ENCODE results near the gene PRODH2. TPM values are rescaled to one million over a fixed set of nuclear protein-coding genes. Genes with fewer than 3 reads are reported as not detected.
"Not testable (repeated sequence)": the region's sequence is repeated elsewhere in the genome, so short reads cannot be mapped to it uniquely, and the experiment has no call there.

PRODH2 gene
- total RNA-seq, 3 donors from 2014 or later: not detected

DNA sequence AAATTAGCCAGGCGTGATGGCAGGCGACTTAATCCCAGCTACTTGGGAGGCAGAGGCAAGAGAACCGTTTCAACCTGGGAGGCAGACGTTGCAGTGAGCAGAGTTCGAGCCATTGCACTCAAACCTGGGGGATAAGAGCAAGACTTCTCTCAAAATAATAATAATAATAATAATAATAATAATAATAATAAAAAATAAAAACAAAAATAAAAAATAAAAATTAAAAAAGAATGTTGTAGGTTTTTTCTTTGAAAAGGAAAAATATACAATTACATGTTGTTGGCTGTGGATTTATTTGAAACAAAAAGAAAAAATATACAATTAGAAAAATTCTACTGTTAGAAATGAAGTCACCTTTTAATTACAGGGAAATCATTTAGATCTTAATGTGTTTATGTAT is 11.5 kb upstream of the PRODH2 start:
- peaks cover 2% of the 10 kb centered on the region for H3K4me1 Mint-ChIP-seq (ENCODE audit: low read depth)
- no peak for DNase-seq
- no peak for ATAC-seq
- H3K4me3 Mint-ChIP-seq: no peak overlapping the region
- peaks cover 33% of the 10 kb centered on the region for H3K27me3 Mint-ChIP-seq (ENCODE audit: low read depth)
- no peaks in the 10 kb centered on the region for H3K9me3 Mint-ChIP-seq
- H3K36me3 Mint-ChIP-seq (ENCODE audit: insufficient read depth): no peaks in the 10 kb centered on the region

GRCh38 chr19:35822579-35822978 is 9.9 kb upstream of the PRODH2 start:
- Mint-ChIP-seq H3K4me3 (no peak overlapping the region), H3K27me3 (ENCODE audit: low read depth) (peaks cover 31% of the 10 kb centered on the region), H3K36me3 (ENCODE audit: insufficient read depth) (no peaks in the 10 kb centered on the region), H3K4me1 (ENCODE audit: low read depth) (peaks cover 2% of the 10 kb centered on the region), H3K9me3 (no peaks in the 10 kb centered on the region)
- ATAC-seq: no peak
- DNase-seq: no peak

DNA sequence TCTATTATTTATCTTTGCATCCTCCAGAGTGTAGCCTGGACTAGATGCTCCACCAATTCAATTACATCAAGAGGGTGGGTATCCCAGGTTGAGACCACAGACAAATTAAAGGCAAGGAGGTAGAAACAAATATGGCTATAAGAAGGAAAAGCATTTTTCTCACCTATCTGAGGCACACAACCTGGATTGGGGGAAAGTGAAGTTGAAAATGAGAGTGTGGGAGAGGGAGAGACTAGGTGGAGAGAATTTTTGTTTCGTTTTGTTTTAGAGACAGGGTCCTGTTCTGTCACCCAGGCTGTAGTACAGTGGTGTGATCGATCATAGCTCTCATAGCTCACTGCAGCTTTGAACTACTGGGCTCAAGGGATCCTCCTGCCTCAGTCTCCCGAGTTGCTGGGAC is 5.8 kb upstream of the PRODH2 start:
- H3K4me3 Mint-ChIP-seq: no peak overlapping the region
- ATAC-seq (no peak), DNase-seq (no peak)
- H3K4me1 Mint-ChIP-seq (ENCODE audit: low read depth): peaks cover 2% of the 10 kb centered on the region
- no peaks in the 10 kb centered on the region for H3K36me3 Mint-ChIP-seq (ENCODE audit: insufficient read depth)
- peaks cover 25% of the 10 kb centered on the region for H3K27me3 Mint-ChIP-seq (ENCODE audit: low read depth)
- H3K9me3 Mint-ChIP-seq: no peaks in the 10 kb centered on the region

GRCh38 chr19:35816846-35817245 is 4.2 kb upstream of the PRODH2 start:
- Mint-ChIP-seq H3K9me3 (no peaks in the 10 kb centered on the region), H3K4me3 (no peak overlapping the region), H3K27me3 (ENCODE audit: low read depth) (peaks cover 18% of the 10 kb centered on the region), H3K36me3 (ENCODE audit: insufficient read depth) (no peaks in the 10 kb centered on the region), H3K4me1 (ENCODE audit: low read depth) (peaks cover 2% of the 10 kb centered on the region)
- ATAC-seq (no peak), DNase-seq (no peak)

- no peak for ATAC-seq
- DNase-seq: no peak
- Mint-ChIP-seq H3K4me1 (ENCODE audit: low read depth) (peaks cover 2% of the 10 kb centered on the region), H3K27me3 (ENCODE audit: low read depth) (peaks cover 18% of the 10 kb centered on the region), H3K9me3 (no peaks in the 10 kb centered on the region), H3K36me3 (ENCODE audit: insufficient read depth) (no peaks in the 10 kb centered on the region), H3K4me3 (no peak overlapping the region)
Measured at GRCh38 chr19:35816262-35816661, 3.6 kb upstream of the PRODH2 start.

DNA sequence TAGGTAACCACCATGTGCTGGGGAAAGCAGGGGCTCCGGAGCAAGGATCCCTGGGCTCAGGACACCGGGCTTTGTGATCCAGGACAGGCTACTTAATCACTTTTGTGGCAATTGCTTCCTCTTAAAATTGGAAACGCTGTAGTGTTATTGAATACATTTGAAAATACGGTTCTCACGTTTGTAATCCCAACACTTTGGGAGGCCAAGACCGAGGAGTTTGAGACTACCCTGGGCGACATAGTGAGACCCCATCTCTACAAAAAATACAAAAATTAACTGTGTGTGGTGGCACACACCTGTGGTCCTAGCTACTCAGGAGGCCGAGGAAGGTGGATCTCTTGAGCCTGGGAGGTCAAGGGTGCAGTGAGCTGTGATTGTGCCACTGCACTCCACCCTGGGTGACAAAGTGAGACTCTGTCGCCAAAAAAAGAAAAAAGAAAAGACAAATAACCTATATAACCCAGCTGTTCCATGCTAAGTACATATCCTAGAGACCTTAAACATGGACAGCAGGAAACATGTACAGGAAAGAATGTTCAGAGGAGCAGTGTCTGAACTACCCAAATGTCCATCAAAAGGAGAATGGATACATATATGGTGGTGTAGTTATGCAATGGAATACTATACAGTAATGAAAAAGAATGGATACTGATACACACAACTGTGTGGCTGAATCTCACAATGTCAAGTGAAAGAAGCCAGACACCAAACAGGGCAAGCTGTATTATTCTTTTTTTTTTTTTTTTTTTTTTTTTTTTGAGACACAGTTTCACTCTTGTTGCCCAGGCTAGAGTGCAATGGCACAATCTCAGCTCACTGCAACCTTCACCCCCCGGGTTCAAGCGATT is 622 bp upstream of the PRODH2 start:
- ATAC-seq: no peak
- Mint-ChIP-seq H3K27me3 (ENCODE audit: low read depth) (peaks cover 16% of the 10 kb centered on the region), H3K36me3 (ENCODE audit: insufficient read depth) (no peaks in the 10 kb centered on the region)

DNA sequence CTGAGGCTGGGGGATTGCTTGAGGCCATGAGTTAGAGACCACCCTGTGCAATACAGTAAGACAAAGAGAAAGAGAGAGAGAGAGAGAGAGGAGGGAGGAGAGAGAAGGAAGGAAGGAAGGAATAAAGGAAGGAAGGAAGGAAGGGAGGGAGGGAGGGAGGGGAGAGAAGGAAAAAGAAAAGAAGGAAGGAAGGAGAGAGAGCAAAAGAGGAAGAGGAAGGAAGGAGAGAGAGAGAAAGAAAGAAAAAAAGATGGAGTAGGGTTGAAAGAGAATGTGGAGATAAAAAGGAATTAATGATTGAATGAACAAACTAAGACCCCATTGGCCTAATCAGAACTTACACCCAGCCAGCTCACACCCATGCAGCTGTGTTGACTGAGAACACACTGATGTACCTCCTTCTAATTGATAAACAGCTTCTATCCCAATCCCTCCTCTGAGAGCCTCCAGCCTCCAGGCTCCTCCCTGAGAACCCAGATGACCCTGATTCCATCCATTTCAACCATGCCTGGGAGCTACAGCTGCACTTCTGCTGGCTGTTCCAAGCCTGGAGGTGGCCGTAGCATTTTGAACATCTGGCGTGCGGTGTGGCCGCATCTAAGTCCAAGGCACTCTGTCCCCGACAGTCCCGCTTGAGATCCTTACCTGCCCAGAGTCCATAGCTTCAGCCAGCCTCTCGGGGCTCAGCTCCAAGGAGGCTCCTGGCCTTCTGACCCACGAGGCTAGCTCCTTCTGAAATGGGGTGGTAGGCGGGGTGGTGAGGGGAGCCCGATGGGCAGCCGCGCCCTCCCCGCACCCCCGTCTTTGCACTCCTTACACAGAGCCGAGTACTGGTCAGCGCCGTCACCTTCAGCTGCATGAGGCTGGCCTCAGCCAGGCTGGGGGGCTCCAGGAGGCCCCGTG is 1.1 kb downstream of the PRODH2 start:
- ATAC-seq: no peak
- H3K36me3 Mint-ChIP-seq (ENCODE audit: insufficient read depth): no peaks in the 10 kb centered on the region
- no peak for DNase-seq
- H3K9me3 Mint-ChIP-seq: no peaks in the 10 kb centered on the region
- no peaks in the 10 kb centered on the region for H3K4me1 Mint-ChIP-seq (ENCODE audit: low read depth)
- no peak overlapping the region for H3K4me3 Mint-ChIP-seq
- H3K27me3 Mint-ChIP-seq (ENCODE audit: low read depth): peaks cover 13% of the 10 kb centered on the region

More for the DNA sequence above, 622 bp upstream of the PRODH2 start:
- no peak for DNase-seq
- no peak overlapping the region for H3K4me3 Mint-ChIP-seq
- no peaks in the 10 kb centered on the region for H3K4me1 Mint-ChIP-seq (ENCODE audit: low read depth)
- no peaks in the 10 kb centered on the region for H3K9me3 Mint-ChIP-seq

DNA sequence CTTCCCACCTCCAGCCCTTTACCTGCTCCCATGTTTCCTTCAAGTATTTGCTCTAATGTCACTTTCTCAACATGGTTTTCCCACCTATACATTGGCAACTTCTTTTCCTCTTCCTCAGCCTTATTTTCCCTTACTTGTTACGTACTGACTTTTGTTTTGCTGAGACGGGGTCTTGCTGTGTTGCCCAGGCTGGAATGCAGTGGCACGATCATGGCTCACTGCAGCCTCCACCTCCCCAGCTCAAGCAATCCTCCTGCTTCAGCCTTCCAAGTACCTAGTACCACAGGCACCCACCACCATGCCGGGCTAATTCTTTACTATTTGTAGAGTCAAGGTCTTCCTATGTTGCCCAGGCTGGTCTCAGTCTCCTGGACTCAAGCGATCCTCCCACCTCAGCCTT is 5.0 kb downstream of the PRODH2 start:
- Mint-ChIP-seq H3K36me3 (ENCODE audit: insufficient read depth) (no peaks in the 10 kb centered on the region), H3K27me3 (ENCODE audit: low read depth) (peaks cover 6% of the 10 kb centered on the region), H3K9me3 (no peaks in the 10 kb centered on the region), H3K4me1 (ENCODE audit: low read depth) (peaks cover 6% of the 10 kb centered on the region), H3K4me3 (no peak overlapping the region)
- ATAC-seq: no peak
- DNase-seq: no peak

GRCh38 chr19:35806597-35806996 is 6.0 kb downstream of the PRODH2 start:
- Mint-ChIP-seq H3K27me3 (ENCODE audit: low read depth) (peaks cover 5% of the 10 kb centered on the region), H3K36me3 (ENCODE audit: insufficient read depth) (no peaks in the 10 kb centered on the region), H3K9me3 (no peaks in the 10 kb centered on the region), H3K4me3 (no peak overlapping the region), H3K4me1 (ENCODE audit: low read depth) (peaks cover 6% of the 10 kb centered on the region)
- no peak for DNase-seq
- no peak for ATAC-seq

GRCh38 chr19:35805526-35806102 is 7.0 kb downstream of the PRODH2 start:
- Mint-ChIP-seq H3K4me1 (ENCODE audit: low read depth) (peaks cover 6% of the 10 kb centered on the region), H3K36me3 (ENCODE audit: insufficient read depth) (no peaks in the 10 kb centered on the region), H3K4me3 (no peak overlapping the region), H3K27me3 (ENCODE audit: low read depth) (peaks cover 2% of the 10 kb centered on the region), H3K9me3 (no peaks in the 10 kb centered on the region)
- DNase-seq (no peak), ATAC-seq (no peak)

DNA sequence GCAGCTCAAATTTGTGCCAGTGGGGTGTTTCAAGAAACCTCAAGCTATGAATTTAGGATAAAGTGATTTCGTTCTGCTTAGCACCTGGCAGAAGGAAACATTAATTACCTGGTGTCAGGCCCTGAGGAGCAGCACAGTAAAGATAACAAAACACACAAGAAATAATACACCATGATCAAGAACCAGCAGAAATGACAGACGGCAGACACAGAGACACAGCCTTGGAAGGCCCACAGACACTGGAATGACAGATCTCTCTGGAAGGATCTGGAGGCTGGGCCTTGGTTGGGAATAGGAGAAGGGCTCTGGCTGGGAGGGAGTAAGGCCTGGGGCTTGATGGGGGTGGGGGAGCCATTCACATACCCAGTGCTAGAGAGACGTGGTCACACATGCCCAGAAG is 10.8 kb downstream of the PRODH2 start:
- Mint-ChIP-seq H3K27me3 (ENCODE audit: low read depth) (peaks cover 19% of the 10 kb centered on the region), H3K4me3 (no peak overlapping the region), H3K36me3 (ENCODE audit: insufficient read depth) (no peaks in the 10 kb centered on the region), H3K9me3 (no peaks in the 10 kb centered on the region), H3K4me1 (ENCODE audit: low read depth) (peaks cover 6% of the 10 kb centered on the region)
- ATAC-seq (no peak), DNase-seq (no peak)

DNA sequence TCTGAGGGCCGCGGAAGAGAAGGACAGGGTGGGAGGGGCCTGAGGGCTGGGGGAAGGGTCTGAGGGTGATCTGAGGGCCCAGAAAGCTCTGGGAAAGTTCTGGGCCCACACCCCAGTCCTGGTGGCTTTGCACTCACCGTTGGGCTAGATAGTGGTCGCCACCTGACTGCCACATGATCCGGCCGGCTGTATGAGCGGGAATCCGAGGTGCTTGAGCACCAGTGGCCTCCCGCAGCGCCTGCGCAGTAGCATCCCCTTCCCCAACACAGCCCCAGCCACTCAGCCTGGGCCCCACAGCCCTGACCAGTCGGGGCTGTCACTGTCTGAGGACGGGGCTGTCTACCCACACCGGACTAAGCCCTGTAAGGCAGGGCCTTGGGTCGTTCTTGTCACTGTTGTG is 15.0 kb downstream of the PRODH2 start:
- DNase-seq: no peak
- no peaks in the 10 kb centered on the region for H3K4me1 Mint-ChIP-seq (ENCODE audit: low read depth)

DNA sequence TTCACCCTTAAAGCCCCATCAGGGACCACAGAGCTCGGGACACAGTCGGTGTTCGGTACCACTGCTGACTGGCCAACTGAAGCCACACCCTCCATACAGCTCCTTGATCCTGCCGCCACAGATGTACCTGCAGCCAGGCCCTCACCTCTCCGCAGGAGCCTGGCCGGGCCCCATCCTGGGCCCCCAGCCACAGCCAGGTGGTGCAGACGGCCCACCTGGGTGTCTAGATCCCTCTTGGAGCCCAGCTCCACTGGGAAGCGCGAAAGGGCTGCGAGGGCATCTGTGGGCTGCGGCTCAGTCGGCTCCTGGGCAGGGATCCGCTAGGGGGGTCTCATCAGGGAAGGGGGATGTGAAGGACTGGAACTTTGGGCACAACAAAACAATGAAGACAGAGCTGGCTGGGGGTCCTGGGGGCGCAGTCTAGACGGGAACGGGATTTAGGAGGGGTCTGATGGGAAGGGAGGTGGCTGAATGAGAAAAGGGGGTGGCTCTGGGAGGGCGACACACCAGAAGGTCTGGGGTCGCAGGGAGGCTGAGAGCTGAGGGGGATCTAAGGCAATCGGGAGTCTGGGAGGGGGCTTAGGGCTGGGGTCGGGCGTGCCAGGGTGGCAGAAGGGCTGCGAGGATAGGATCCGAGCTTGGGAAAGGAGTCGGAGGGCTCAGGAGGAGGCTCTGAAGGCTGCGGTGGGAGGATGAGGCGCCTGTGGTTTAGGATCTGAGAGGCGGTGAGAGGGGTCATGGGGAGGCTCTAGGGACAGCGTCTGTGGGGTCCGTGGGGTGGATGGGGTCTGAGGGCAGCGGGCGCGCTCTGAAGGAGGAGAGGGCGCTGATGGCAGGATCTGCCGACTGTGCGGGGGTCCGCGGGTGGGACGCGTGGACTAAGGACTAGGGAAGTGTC is 15.8 kb downstream of the PRODH2 start:
- Mint-ChIP-seq H3K4me3 (no peak overlapping the region), H3K4me1 (ENCODE audit: low read depth) (no peaks in the 10 kb centered on the region), H3K9me3 (no peaks in the 10 kb centered on the region), H3K36me3 (ENCODE audit: insufficient read depth) (no peaks in the 10 kb centered on the region), H3K27me3 (ENCODE audit: low read depth) (peaks cover 36% of the 10 kb centered on the region)
- ATAC-seq: no peak
- no peak for DNase-seq

More for the DNA sequence above, 15.0 kb downstream of the PRODH2 start:
- Mint-ChIP-seq H3K9me3 (no peaks in the 10 kb centered on the region), H3K36me3 (ENCODE audit: insufficient read depth) (no peaks in the 10 kb centered on the region), H3K27me3 (ENCODE audit: low read depth) (peaks cover 36% of the 10 kb centered on the region), H3K4me3 (no peak overlapping the region)
- peak; percentile 37 to 52 for ATAC-seq

DNA sequence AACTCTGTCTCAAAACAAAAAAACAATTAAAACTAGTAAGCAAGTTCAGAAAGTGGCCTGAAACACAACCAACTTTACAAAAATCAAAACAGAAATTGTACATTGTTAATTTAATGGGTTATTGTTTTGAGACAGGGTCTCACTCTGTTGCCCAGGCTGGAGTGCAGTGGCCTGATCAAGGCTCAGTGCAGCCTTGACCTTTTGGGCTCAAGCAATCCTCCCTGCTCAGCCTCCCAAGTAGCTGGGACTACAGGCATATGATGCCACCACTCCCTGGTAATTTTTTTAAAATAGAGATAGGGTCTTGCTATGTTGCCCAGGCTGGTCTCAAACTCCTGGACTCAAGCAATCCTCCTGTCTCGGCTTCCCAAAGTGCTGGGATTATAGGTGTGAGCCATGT is 17.1 kb downstream of the PRODH2 start:
- not testable (repeated sequence) for H3K9me3 Mint-ChIP-seq; H3K4me3 Mint-ChIP-seq; ATAC-seq; DNase-seq; H3K4me1 Mint-ChIP-seq (ENCODE audit: low read depth); H3K36me3 Mint-ChIP-seq (ENCODE audit: insufficient read depth)
- peaks cover 36% of the 10 kb centered on the region for H3K27me3 Mint-ChIP-seq (ENCODE audit: low read depth)
